GM21528 (cell line): ENCODE data around the gene SLC7A1.
A peak's percentile ranks its signal among the peaks of the same experiment; 100 is the strongest.

Source experiments
- ATAC-seq: cut with Tn5 transposase; IDR thresholded peaks from one replicate; pipeline ENCODE4 v1.9.1; 2021; ENCODE audit warnings: mild to moderate bottlenecking, moderate library complexity; ENCODE audit not compliant: unreplicated experiment, low FRiP score

SLC7A1 gene

DNA sequence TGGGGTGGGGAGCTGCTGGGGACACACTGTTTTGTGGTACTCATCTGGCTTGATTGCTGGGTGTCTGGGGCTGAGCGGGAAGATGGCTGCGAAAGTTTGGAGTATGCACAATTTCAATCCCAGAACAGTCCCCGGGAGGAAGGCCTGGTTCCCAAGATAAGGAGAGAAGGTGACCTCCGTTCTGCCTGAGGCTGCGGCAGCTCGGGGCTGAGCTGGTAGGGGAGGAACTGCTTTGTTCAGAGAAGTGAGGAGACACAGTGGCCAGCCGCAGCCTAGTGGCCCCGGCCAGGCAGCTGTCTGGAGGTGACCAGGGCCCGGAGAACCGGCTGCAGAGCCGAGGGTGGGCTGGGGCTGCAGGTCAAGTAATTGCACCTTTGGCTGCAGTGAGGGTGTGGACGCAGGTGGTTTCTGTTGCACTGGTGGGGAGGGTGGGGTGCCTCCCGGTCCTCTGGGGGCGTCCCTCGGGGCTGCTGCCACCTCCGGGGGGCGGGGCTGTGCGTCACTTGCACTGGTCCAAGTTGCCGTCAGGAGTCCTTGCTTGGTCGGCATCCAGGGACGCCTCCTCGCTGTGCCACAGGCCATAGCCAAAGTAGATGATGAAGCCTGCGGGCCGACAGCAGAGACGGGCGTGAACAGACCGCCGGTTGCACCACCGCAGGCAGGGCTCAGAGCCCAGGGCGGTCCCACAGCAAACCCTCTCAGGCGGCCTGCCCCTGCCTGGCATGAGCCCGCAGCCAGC, 81.3 kb downstream of the SLC7A1 start:
- no peak for ATAC-seq

DNA sequence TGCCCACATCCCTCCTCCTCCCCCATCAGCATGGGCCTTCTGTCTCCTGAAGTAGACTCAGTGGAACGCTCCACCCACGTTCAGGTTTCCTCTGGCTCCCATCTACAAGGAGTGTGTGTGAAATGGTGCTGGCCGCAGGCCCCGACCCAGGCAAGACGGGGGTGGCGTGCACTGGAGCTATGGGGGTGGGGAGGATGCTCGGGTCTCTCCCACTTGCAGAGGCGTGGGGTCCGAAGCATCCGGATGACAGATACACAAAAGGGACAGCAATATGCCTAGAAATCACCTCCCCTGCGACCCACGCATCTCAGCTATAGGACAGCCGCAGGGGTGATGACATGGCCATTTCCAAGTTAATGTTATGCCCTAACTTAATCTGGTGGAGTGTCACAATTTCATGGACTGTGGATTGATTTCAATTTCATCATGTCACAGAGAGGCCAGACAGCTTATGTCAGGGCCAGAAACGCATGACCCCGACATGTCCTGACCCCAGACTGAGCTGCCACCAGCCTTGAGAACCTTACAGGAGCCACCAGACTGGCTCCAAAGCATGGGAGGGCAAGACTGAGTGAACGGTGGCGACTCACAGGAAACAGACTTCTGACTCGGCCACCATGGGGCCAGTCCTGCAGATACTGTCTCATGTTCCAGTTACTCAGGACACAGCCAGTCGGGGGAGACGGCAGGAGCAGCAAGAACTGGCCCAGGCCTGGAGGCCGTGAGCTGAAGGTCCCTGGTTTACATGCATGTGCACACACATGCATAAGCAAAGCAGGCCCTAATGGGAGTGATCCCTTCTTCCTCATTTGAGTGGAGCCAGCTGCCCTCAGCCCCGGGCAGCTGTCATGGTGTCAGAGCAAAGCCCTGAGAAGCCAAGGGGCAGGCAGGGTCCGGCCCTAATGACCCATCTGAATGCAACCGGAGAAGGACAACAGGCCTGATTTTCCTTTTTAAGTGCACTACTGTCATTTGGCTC, 82.2 kb downstream of the SLC7A1 start:
- ATAC-seq = no peak

- ATAC-seq = no peak
Measured at GRCh38 chr13:29511980-29512379, 83.5 kb downstream of the SLC7A1 start.

- ATAC-seq = no peak
Measured at GRCh38 chr13:29511106-29511796, 84.2 kb downstream of the SLC7A1 start.

GRCh38 chr13:29510651-29511084, 84.8 kb downstream of the SLC7A1 start:
- ATAC-seq = no peak

GRCh38 chr13:29509999-29510589, 85.4 kb downstream of the SLC7A1 start:
- ATAC-seq = no peak

DNA sequence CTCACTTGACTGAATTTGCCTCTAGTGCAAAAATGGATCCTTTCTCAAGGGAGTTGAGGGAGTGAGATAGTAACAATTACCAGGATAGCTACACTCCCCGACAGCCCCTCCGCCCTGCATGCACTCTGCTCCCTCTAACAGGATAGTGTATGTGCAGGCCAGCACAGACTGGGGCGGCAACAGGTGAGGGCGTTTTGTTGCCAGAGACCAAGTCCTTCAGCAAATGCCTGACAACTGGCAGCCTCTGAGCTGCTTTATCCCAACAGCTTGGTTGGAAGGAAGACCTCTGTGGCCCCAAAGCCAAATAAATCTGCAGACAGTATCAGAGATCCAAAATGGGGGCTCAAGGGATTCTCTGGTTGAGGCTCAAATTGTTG, 86.6 kb downstream of the SLC7A1 start:
- ATAC-seq = no peak

- peak; percentile 81 for ATAC-seq
Measured at GRCh38 chr13:29508130-29508875, 87.2 kb downstream of the SLC7A1 start.

GRCh38 chr13:29507356-29507755, 88.1 kb downstream of the SLC7A1 start:
- no peak for ATAC-seq

GRCh38 chr13:29505950-29506349, 89.5 kb downstream of the SLC7A1 start:
- ATAC-seq = no peak

GRCh38 chr13:29505511-29505910, 90.0 kb downstream of the SLC7A1 start:
- no peak for ATAC-seq

DNA sequence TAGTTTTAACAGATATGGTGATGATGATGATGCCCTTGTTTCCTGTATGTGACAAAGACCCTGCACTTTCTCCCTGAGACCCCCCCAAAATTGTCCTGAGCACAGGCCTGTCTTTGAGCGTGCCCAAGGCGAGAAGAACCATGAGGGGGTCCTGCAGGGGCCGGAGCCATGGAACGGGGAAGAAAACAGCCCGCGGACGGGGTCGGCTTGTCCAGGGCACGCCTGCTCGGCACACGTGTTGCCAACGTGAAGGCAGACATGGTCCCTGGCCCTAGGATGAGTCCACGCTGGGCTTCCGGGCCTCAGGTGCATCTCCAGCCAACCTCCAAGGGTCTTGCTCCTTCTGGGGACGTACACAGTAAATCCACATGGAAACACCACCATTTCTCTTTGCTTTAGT, 90.8 kb downstream of the SLC7A1 start:
- ATAC-seq = no peak

- ATAC-seq = no peak
Measured at GRCh38 chr13:29503041-29503837, 92.2 kb downstream of the SLC7A1 start.

GRCh38 chr13:29502391-29503008, 93.0 kb downstream of the SLC7A1 start:
- ATAC-seq = no peak

DNA sequence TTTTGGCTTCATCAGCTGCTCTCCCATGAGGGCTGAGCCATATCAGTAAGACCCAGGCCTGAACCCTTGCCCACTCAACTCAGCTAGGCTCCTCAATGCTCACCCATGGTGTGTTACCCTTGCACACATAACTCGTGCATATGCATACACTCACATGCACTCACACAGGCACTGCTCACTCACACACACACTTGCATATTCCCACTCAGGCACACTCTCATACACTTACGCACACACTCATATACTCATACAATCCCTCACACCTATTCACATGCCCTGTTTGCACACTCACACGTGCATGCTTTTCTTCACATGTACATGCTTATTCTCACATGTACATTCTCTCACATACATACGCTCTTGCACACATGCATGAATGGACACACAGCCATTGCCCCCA, 93.8 kb downstream of the SLC7A1 start:
- no peak for ATAC-seq

DNA sequence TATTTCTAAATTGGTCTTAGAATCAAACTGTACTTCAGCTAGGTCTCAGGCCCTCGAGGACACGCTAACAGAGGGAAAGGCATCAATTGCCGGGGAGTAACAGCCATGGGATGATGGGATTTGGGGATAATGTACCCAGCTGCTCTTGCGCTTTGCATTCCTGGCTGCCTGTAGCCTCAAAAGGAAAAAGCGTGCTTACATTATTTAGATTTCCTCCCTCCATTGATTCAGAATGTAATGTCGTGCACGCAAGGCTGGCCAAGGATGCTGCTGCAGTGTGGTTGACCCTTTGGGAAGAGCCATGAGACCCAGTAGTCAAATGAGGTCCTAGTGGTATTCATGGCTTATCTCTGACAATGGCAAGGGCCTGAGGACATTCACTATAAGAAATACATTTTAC, 95.1 kb downstream of the SLC7A1 start:
- ATAC-seq = no peak

DNA sequence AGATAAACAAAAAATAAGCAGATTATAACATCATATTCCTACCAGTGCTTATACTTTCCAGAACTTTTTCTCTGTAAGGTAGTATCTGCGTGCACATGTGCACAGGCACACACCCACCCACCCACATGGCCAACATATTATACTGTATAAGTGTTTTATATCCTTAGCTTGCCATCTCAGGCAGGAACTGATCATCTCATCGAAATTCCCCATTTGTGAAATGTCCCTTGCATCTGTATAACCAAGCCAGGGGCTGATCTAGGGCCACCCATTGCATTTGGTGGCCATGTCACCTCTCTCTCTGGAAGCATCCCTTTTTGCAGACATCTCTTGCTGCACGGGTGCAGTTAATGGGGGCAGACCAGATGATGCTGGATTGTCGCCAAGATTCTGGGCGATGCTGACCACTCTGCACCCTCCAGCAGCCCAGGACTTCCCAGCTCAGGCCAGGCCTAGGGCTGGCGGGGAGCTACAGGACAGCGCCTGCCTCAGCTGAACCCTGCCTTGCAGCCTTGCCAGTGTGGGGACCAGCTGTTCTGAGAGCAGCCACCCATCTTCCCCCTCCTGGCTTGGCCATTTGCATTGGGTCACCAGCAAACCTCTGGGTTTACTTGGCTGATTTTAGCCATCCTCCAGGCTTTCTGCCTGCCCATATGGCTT, 95.9 kb downstream of the SLC7A1 start:
- no peak for ATAC-seq

DNA sequence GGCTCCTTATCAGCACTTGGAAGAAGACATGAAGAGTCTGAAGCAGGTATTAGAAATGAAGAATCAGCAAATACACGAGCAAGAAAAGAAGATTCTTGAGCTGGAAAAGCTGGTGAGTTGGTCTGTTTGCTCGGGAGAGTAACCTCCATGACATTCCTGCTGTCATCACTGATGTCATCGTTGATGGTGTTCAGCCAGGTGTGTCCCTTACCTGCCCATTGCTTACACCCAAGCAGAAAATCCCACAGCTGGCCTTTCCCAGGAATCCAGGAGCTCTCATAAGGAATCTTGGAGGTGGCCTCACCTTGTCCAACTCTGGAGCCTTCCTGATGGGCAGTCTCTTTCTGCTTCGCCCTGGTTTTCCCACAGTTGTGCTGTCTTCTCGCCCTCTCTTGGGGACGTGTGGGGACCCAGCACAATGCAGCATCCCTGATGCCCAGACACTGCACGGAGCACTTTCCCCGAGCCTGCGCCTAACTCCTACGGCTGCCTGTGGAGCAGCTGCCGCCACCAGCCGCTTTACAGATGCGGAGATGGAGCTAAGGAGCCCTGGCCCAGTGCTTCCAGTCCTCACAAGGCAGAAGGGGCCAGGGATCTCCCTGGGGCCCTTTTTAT, 97.0 kb downstream of the SLC7A1 start:
- no peak for ATAC-seq
